HL-60 (cell line): ENCODE data around the gene PASK.

Experiments used
- CTCF ChIP-seq: IDR thresholded peaks from one replicate; pipeline ENCODE4 v1.5.1; 2011; ENCODE audit warnings: low read length, control low read depth, inconsistent platforms; ENCODE audit not compliant: insufficient read depth
- POLR2AphosphoS5 ChIP-seq: IDR thresholded peaks from 2 replicates; pipeline ENCODE4 v1.6.1; 2012; ENCODE audit warnings: low read depth
- REST ChIP-seq: IDR thresholded peaks from 2 replicates; pipeline ENCODE4 v1.6.1; 2012; ENCODE audit warnings: low read depth; ENCODE audit not compliant: insufficient replicate concordance

- TF ChIP-seq REST (no peak), POLR2AphosphoS5 (no peak), CTCF (no peak)
Measured at GRCh38 chr2:241139531-241140444, 9.5 kb downstream of the PASK start.
